ENCODE results near the gene MOCOS. TPM values are rescaled to one million over a fixed set of nuclear protein-coding genes. Genes with fewer than 3 reads are reported as not detected.
A peak's percentile ranks its signal among the peaks of the same experiment; 100 is the strongest.

MOCOS gene
- total and polyA plus RNA-seq, 10 donors: 0.13 to 2.7 (median 0.53) TPM

- intact Hi-C loops (cut with DNase I; ENCODE audit: low total_unique reads): no loop called here
- Histone ChIP-seq H3K27ac (no peak overlapping the region), H3K4me3 (no peak overlapping the region), H3K36me3 (no peaks in the 10 kb centered on the region), H3K27me3 (replicated peaks in 1 of 7) (peaks cover 0 to 43% (median 16%) of the 10 kb centered on the region in 7 donors), H3K9me3 (no peaks in the 10 kb centered on the region), H3K4me1 (peaks cover 0 to 33% (median 20%) of the 10 kb centered on the region in 6 donors)
- no peak for DNase-seq
- WGBS, 5 donors: 78 to 90% (median 80%) methylated on average over 4 of the region's 4 CpGs
- no peak for TF ChIP-seq POLR2A (IDR thresholded peaks at IDR 0.05)
- TF ChIP-seq POLR2AphosphoS5 (IDR thresholded peaks at IDR 0.05): no peak
- TF ChIP-seq, protein P1, sequence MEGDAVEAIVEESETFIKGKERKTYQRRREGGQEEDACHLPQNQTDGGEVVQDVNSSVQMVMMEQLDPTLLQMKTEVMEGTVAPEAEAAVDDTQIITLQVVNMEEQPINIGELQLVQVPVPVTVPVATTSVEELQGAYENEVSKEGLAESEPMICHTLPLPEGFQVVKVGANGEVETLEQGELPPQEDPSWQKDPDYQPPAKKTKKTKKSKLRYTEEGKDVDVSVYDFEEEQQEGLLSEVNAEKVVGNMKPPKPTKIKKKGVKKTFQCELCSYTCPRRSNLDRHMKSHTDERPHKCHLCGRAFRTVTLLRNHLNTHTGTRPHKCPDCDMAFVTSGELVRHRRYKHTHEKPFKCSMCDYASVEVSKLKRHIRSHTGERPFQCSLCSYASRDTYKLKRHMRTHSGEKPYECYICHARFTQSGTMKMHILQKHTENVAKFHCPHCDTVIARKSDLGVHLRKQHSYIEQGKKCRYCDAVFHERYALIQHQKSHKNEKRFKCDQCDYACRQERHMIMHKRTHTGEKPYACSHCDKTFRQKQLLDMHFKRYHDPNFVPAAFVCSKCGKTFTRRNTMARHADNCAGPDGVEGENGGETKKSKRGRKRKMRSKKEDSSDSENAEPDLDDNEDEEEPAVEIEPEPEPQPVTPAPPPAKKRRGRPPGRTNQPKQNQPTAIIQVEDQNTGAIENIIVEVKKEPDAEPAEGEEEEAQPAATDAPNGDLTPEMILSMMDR (IDR thresholded peaks at IDR 0.05 in 8 of 11, conservative IDR thresholded peaks at IDR 0.05 in 3 of 11): no peak
Observed at GRCh38 chr18:36189486-36189885, 2.2 kb downstream of the MOCOS start.

- TF ChIP-seq, protein P1 (IDR thresholded peaks at IDR 0.05 in 8 of 11, conservative IDR thresholded peaks at IDR 0.05 in 3 of 11): no peak
- TF ChIP-seq POLR2AphosphoS5 (IDR thresholded peaks at IDR 0.05) (no peak), POLR2A (IDR thresholded peaks at IDR 0.05) (no peak)
Observed at GRCh38 chr18:36191286-36191685, 4.0 kb downstream of the MOCOS start.

GRCh38 chr18:36191711-36192110, 4.4 kb downstream of the MOCOS start:
- no peak overlapping the region for H3K4me3 ChIP-seq

More at GRCh38 chr18:36191286-36191685, 4.0 kb downstream of the MOCOS start:
- intact Hi-C loops (cut with DNase I; ENCODE audit: low total_unique reads): no loop called here
- Histone ChIP-seq H3K4me3 (no peak overlapping the region), H3K27ac (no peak overlapping the region), H3K27me3 (replicated peaks in 1 of 7) (peaks cover 0 to 37% (median 13%) of the 10 kb centered on the region in 7 donors), H3K36me3 (no peaks in the 10 kb centered on the region), H3K9me3 (no peaks in the 10 kb centered on the region), H3K4me1 (peaks cover 0 to 23% (median 16%) of the 10 kb centered on the region in 6 donors)
- 88 to 96% (median 91%) methylated on average over 3 of the region's 3 CpGs for WGBS, 5 donors
- DNase-seq: peak; percentile 51

GRCh38 chr18:36194600-36195315, 7.5 kb downstream of the MOCOS start:
- Histone ChIP-seq H3K27me3 (replicated peaks in 1 of 7) (peaks cover 0 to 3% (median 0%) of the 10 kb centered on the region in 7 donors), H3K9me3 (no peaks in the 10 kb centered on the region), H3K4me1 (no peaks in the 10 kb centered on the region), H3K27ac (no peak overlapping the region), H3K4me3 (no peak overlapping the region), H3K36me3 (no peaks in the 10 kb centered on the region)
- DNase-seq: no peak
- intact Hi-C loops (cut with DNase I; ENCODE audit: low total_unique reads): no loop called here
- TF ChIP-seq, protein P1 (IDR thresholded peaks at IDR 0.05 in 8 of 11, conservative IDR thresholded peaks at IDR 0.05 in 3 of 11): no peak
- TF ChIP-seq POLR2A (IDR thresholded peaks at IDR 0.05): no peak
- TF ChIP-seq POLR2AphosphoS5 (IDR thresholded peaks at IDR 0.05): no peak
- WGBS, 5 donors: 76 to 91% (median 79%) methylated on average over 8 of the region's 8 CpGs

More at GRCh38 chr18:36191711-36192110, 4.4 kb downstream of the MOCOS start:
- TF ChIP-seq, protein P1 (IDR thresholded peaks at IDR 0.05 in 8 of 11, conservative IDR thresholded peaks at IDR 0.05 in 3 of 11): no peak
- no peak for TF ChIP-seq POLR2A (IDR thresholded peaks at IDR 0.05)
- TF ChIP-seq POLR2AphosphoS5 (IDR thresholded peaks at IDR 0.05): no peak
- H3K4me1 ChIP-seq: peaks cover 0 to 19% (median 12%) of the 10 kb centered on the region in 6 donors
- H3K27ac ChIP-seq: no peak overlapping the region
- no peaks in the 10 kb centered on the region for H3K9me3 ChIP-seq
- peaks cover 0 to 32% (median 9%) of the 10 kb centered on the region in 7 donors for H3K27me3 ChIP-seq (replicated peaks in 1 of 7)
- WGBS, 5 donors: 80 to 93% (median 85%) methylated on average over 1 of the region's 1 CpG
- intact Hi-C loops (cut with DNase I; ENCODE audit: low total_unique reads): no loop called here
- no peak for DNase-seq
- no peaks in the 10 kb centered on the region for H3K36me3 ChIP-seq
